HEK293T (cell line): ENCODE results near the gene ATP5PF.
"Not testable (repeated sequence)": the region's sequence is repeated elsewhere in the genome, so short reads cannot be mapped to it uniquely, and the experiment has no call there.

Experiments
- CTCF ChIA-PET: fragments of 350-600 bp; formaldehyde crosslinking; extraction: SDS; loops from one replicate; lab custom pipeline; 2021; ENCODE audit warnings: antibody characterized with exemption, inconsistent platforms; lab: Yijun Ruan, JAX
- POLR2A ChIA-PET: fragments of 350-600 bp; formaldehyde crosslinking; extraction: SDS; loops from one replicate; lab custom pipeline; 2020; ENCODE audit warnings: antibody characterized with exemption, inconsistent platforms; lab: Yijun Ruan, JAX
- DNase-seq: peaks from one replicate; pipeline ENCODE4 v3.0.0; 2012; ENCODE audit warnings: mixed read lengths; ENCODE audit errors: extremely low spot score
- ARNT ChIP-seq: fragments of 450-650 bp; IDR thresholded peaks from 2 replicates; pipeline ENCODE4 v1.6.1; 2017; ENCODE audit warnings: mild to moderate bottlenecking
- BHLHE40 ChIP-seq: fragments of 450-650 bp; IDR thresholded peaks from 2 replicates; pipeline ENCODE4 v1.6.1; 2016; ENCODE audit warnings: mild to moderate bottlenecking, moderate library complexity, borderline replicate concordance
- CTBP1 ChIP-seq: fragments of 450-650 bp; IDR thresholded peaks from 2 replicates; pipeline ENCODE4 v1.6.1; 2016; ENCODE audit warnings: borderline replicate concordance
- ELF4 ChIP-seq: fragments of 450-650 bp; IDR thresholded peaks from 2 replicates; pipeline ENCODE4 v1.6.1; 2017; ENCODE audit warnings: antibody characterized with exemption
- FOXA1 ChIP-seq: fragments of 450-650 bp; IDR thresholded peaks from 2 replicates; pipeline ENCODE4 v1.6.1; 2016; ENCODE audit warnings: mild to moderate bottlenecking
- FOXK2 ChIP-seq: fragments of 450-650 bp; IDR thresholded peaks from 2 replicates; pipeline ENCODE4 v1.6.1; 2016; ENCODE audit warnings: mild to moderate bottlenecking
- FOXM1 ChIP-seq: fragments of 450-650 bp; IDR thresholded peaks from 2 replicates; pipeline ENCODE4 v1.6.1; 2017; ENCODE audit warnings: mild to moderate bottlenecking, borderline replicate concordance
- HDGF ChIP-seq: fragments of 450-650 bp; IDR thresholded peaks from 2 replicates; pipeline ENCODE4 v1.6.1; 2017; ENCODE audit warnings: antibody characterized with exemption, borderline replicate concordance
- L3MBTL2 ChIP-seq: fragments of 450-650 bp; conservative IDR thresholded peaks from 2 replicates; pipeline ENCODE4 v1.6.1; 2016; ENCODE audit warnings: mild to moderate bottlenecking
- LEF1 ChIP-seq: fragments of 450-650 bp; IDR thresholded peaks from 2 replicates; pipeline ENCODE4 v1.6.1; 2017; ENCODE audit warnings: mild to moderate bottlenecking, borderline replicate concordance
- NFRKB ChIP-seq: fragments of 450-650 bp; IDR thresholded peaks from 2 replicates; pipeline ENCODE4 v1.6.1; 2016; ENCODE audit warnings: mild to moderate bottlenecking, moderate library complexity
- PKNOX1 ChIP-seq: fragments of 450-650 bp; IDR thresholded peaks from 2 replicates; pipeline ENCODE4 v1.6.1; 2016
- SP1 ChIP-seq: fragments of 450-650 bp; IDR thresholded peaks from 2 replicates; pipeline ENCODE4 v1.6.1; 2017
- SUZ12 ChIP-seq: fragments of 450-650 bp; IDR thresholded peaks from 2 replicates; pipeline ENCODE4 v1.6.1; 2016; ENCODE audit warnings: mild to moderate bottlenecking
- TARDBP ChIP-seq: fragments of 450-650 bp; IDR thresholded peaks from 2 replicates; pipeline ENCODE4 v1.6.1; 2016
- ZNF384 ChIP-seq: fragments of 450-650 bp; IDR thresholded peaks from 2 replicates; pipeline ENCODE4 v1.6.1; 2016

The ATP5PF gene

GRCh38 chr21:25709684-25710265 is 24.9 kb downstream of the ATP5PF start:
- CTCF ChIA-PET = no interaction called here
- POLR2A ChIA-PET = no interaction called here

GRCh38 chr21:25708467-25709065 is 26.1 kb downstream of the ATP5PF start:
- TF ChIP-seq BHLHE40 = no peak
- TF ChIP-seq SUZ12 = no peak
- TF ChIP-seq FOXM1 = no peak
- no peak for TF ChIP-seq CTBP1
- TF ChIP-seq FOXA1 = no peak
- no peak for TF ChIP-seq LEF1
- TF ChIP-seq ELF4 = no peak
- no peak for TF ChIP-seq HDGF
- no peak for TF ChIP-seq SP1
- no peak for TF ChIP-seq ZNF384
- TF ChIP-seq NFRKB = no peak
- TF ChIP-seq ARNT = no peak
- no peak for TF ChIP-seq TARDBP
- no peak for TF ChIP-seq PKNOX1
- no peak for TF ChIP-seq FOXK2
- CTCF ChIA-PET = interaction anchor here (0.7 to 2.3 kb wide), 4 partner anchors 10 to 295 kb away, joined by 3 to 13 read pairs (median 4); no protein-coding TSS in a partner anchor
- DNase-seq = peak; percentile 39
- POLR2A ChIA-PET = no interaction called here

More at GRCh38 chr21:25709684-25710265, 24.9 kb downstream of the ATP5PF start:
- no peak for TF ChIP-seq TARDBP
- no peak for TF ChIP-seq FOXA1
- no peak for TF ChIP-seq FOXK2
- TF ChIP-seq SP1 = no peak
- no peak for TF ChIP-seq CTBP1
- TF ChIP-seq LEF1 = no peak
- no peak for TF ChIP-seq NFRKB
- no peak for TF ChIP-seq SUZ12
- TF ChIP-seq ELF4 = no peak
- TF ChIP-seq PKNOX1 = no peak
- no peak for TF ChIP-seq ARNT
- TF ChIP-seq FOXM1 = no peak
- TF ChIP-seq L3MBTL2 = no peak
- TF ChIP-seq HDGF = no peak
- no peak for TF ChIP-seq ZNF384
- TF ChIP-seq BHLHE40 = no peak
- no peak for DNase-seq

- no peak for TF ChIP-seq CTBP1
- no peak for TF ChIP-seq SP1
- TF ChIP-seq NFRKB = no peak
- no peak for TF ChIP-seq LEF1
- no peak for TF ChIP-seq SUZ12
- TF ChIP-seq FOXK2 = no peak
- TF ChIP-seq PKNOX1 = no peak
- no peak for TF ChIP-seq ARNT
- TF ChIP-seq ZNF384 = no peak
- no peak for TF ChIP-seq L3MBTL2
- TF ChIP-seq TARDBP = no peak
- no peak for TF ChIP-seq BHLHE40
- TF ChIP-seq ELF4 = no peak
- TF ChIP-seq HDGF = no peak
- TF ChIP-seq FOXA1 = no peak
- no peak for TF ChIP-seq FOXM1
- no peak for DNase-seq
- ChIA-PET CTCF (no interaction called here), POLR2A (no interaction called here)
These were observed 33.2 kb downstream of the ATP5PF start for GRCh38 chr21:25701529-25701928.

GRCh38 chr21:25700741-25701140 is 34.0 kb downstream of the ATP5PF start:
- TF ChIP-seq ARNT (no peak), SUZ12 (no peak), ELF4 (no peak), L3MBTL2 (no peak), CTBP1 (no peak), ZNF384 (no peak), BHLHE40 (no peak), LEF1 (no peak), HDGF (no peak), FOXK2 (no peak), SP1 (no peak), FOXA1 (no peak), TARDBP (no peak)
- POLR2A ChIA-PET = no interaction called here
- CTCF ChIA-PET = interaction anchor here (0.7 kb wide), 1 partner anchor 496 kb away, joined by 3 read pairs; no protein-coding TSS in a partner anchor
- DNase-seq = no peak

GRCh38 chr21:25695461-25695860 is 39.2 kb downstream of the ATP5PF start:
- POLR2A ChIA-PET, DNase-seq, CTCF ChIA-PET: not testable (repeated sequence)

GRCh38 chr21:25691976-25692375 is 42.7 kb downstream of the ATP5PF start:
- ChIA-PET CTCF (no interaction called here), POLR2A (no interaction called here)
- TF ChIP-seq TARDBP = no peak
- no peak for TF ChIP-seq FOXM1
- no peak for TF ChIP-seq BHLHE40
- TF ChIP-seq LEF1 = no peak
- TF ChIP-seq FOXK2 = no peak
- no peak for TF ChIP-seq ELF4
- no peak for DNase-seq
